Esophagus squamous epithelium (tissue), 4 donors: ENCODE results near the gene ZCCHC13.
"Not testable (repeated sequence)": the region's sequence is repeated elsewhere in the genome, so short reads cannot be mapped to it uniquely, and the experiment has no call there.

Source experiments
- POLR2A ChIP-seq, 4 donors: fragments of 450-650 bp; IDR thresholded peaks; one replicate each; pipeline ENCODE4 v1.6.1; 2017; ENCODE audit warnings: antibody characterized with exemption in 4 of 4, mild to moderate bottlenecking in 4 of 4, moderate library complexity in 3 of 4
- TF ChIP-seq, protein P1 (sequence below), 6 experiments: fragments of 450-650 bp in 4 of 6; fragments of 200-600 bp in 2 of 6; sonication (generic) in 2 of 6; IDR thresholded peaks; one replicate each; pipeline ENCODE4 v1.5.1; 2016 to 2019; ENCODE audit warnings: antibody characterized with exemption in 6 of 6, mild to moderate bottlenecking in 4 of 6, moderate library complexity in 4 of 6

DNA sequence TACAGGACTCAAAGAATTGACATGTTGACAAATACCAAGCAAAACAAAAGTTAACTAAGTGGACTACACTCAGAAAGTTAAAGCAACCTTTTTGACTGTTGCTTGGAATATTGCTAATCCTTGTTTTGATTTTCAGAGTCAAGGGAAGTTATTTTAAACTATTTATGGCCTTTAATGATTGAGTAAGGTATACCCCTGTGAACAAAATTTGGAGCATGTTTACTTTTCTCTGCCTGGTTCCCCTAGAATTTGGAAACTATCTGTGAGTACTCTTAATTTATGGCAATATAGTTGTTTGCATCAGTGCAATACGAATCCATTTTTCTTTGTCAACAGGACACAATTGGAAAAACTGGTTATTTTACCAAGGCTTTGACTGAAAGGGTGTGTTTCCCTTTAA is 45.9 kb upstream of the ZCCHC13 start:
- TF ChIP-seq, protein P1, sequence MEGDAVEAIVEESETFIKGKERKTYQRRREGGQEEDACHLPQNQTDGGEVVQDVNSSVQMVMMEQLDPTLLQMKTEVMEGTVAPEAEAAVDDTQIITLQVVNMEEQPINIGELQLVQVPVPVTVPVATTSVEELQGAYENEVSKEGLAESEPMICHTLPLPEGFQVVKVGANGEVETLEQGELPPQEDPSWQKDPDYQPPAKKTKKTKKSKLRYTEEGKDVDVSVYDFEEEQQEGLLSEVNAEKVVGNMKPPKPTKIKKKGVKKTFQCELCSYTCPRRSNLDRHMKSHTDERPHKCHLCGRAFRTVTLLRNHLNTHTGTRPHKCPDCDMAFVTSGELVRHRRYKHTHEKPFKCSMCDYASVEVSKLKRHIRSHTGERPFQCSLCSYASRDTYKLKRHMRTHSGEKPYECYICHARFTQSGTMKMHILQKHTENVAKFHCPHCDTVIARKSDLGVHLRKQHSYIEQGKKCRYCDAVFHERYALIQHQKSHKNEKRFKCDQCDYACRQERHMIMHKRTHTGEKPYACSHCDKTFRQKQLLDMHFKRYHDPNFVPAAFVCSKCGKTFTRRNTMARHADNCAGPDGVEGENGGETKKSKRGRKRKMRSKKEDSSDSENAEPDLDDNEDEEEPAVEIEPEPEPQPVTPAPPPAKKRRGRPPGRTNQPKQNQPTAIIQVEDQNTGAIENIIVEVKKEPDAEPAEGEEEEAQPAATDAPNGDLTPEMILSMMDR (IDR thresholded peaks at IDR 0.05) = not testable (repeated sequence)
- TF ChIP-seq POLR2A (IDR thresholded peaks at IDR 0.05) = not testable (repeated sequence)
